Amygdala (tissue), 56 donors: ENCODE data around the gene UGGT1.
A peak's percentile ranks its signal among the peaks of the same experiment; 100 is the strongest.

Experiments used
- DNase-seq, 56 donors: peaks; one replicate each; lab custom pipeline; 2025; lab: John Stamatoyannopoulos, UW

The UGGT1 gene

GRCh38 chr2:128215897-128216642, 125.1 kb downstream of the UGGT1 start:
- DNase-seq = no peak

GRCh38 chr2:128217671-128218070, 126.7 kb downstream of the UGGT1 start:
- DNase-seq = no peak

GRCh38 chr2:128219891-128220290, 128.9 kb downstream of the UGGT1 start:
- DNase-seq = peak in 1 of 56 donors; percentile 11

GRCh38 chr2:128227862-128228261, 136.9 kb downstream of the UGGT1 start:
- no peak for DNase-seq

- DNase-seq = no peak
These were observed 137.9 kb downstream of the UGGT1 start for GRCh38 chr2:128228894-128229293.

- DNase-seq = peak; percentile 23 to 89 (median 71)
These were observed 142.2 kb downstream of the UGGT1 start for GRCh38 chr2:128232965-128233789.

GRCh38 chr2:128233790-128234395, 142.9 kb downstream of the UGGT1 start:
- DNase-seq = no peak

- no peak for DNase-seq
These were observed 143.6 kb downstream of the UGGT1 start for GRCh38 chr2:128234613-128235012.

GRCh38 chr2:128235581-128235980, 144.6 kb downstream of the UGGT1 start:
- no peak for DNase-seq

- peak in 2 of 56 donors; percentile 14 to 30 for DNase-seq
These were observed 145.6 kb downstream of the UGGT1 start for GRCh38 chr2:128236491-128237035.

- no peak for DNase-seq
These were observed 146.1 kb downstream of the UGGT1 start for GRCh38 chr2:128237081-128237534.

- peak in 23 of 56 donors; percentile 8 to 69 (median 35) for DNase-seq
These were observed 147.1 kb downstream of the UGGT1 start for GRCh38 chr2:128237911-128238697.

- no peak for DNase-seq
These were observed 150.9 kb downstream of the UGGT1 start for GRCh38 chr2:128241896-128242295.
